Mucosa of descending colon (tissue), 3 donors: ENCODE data around the gene ARF3. TPM values are rescaled to one million over a fixed set of nuclear protein-coding genes. Genes with fewer than 3 reads are reported as not detected.

ENCODE experiments used
- ATAC-seq: fragments of 200-7000 bp; cut with Tn5 transposase; one replicate; pipeline ENCODE4 v1.9.1; 2020; ENCODE audit warnings: mild to moderate bottlenecking, moderate library complexity
- DNase-seq, 3 donors: peaks; one replicate each; pipeline ENCODE4 v3.0.0-alpha.2; 2020
- H3K36me3 ChIP-seq: fragments of 200-600 bp; one replicate; pipeline ENCODE4 v1.8.0; 2021; ENCODE audit warnings: low read depth, mild to moderate bottlenecking
- H3K4me1 ChIP-seq: fragments of 200-600 bp; one replicate; pipeline ENCODE4 v1.8.0; 2021; ENCODE audit warnings: low read depth, mild to moderate bottlenecking
- H3K4me3 ChIP-seq: fragments of 200-600 bp; one replicate; pipeline ENCODE4 v1.8.0; 2021; ENCODE audit warnings: mild to moderate bottlenecking
- H3K9me3 ChIP-seq: fragments of 200-600 bp; one replicate; pipeline ENCODE4 v1.8.0; 2021; ENCODE audit warnings: mild to moderate bottlenecking
- CTCF ChIP-seq: fragments of 200-600 bp; IDR thresholded peaks from one replicate; pipeline ENCODE4 v1.8.0; 2022; ENCODE audit warnings: antibody characterized with exemption, mild to moderate bottlenecking
- intact Hi-C, 2 donors: fragments of 100-400 bp; cut with DNase I in 1 of 2; cut with micrococcal nuclease in 1 of 2; formaldehyde crosslinking; loops; one replicate each; pipeline versions ENCODE4 v1.11.0 to v1.11.1; 2022; cut with DNase I, micrococcal nuclease
- total RNA-seq, 3 donors: library from RNA; stranded (reverse); fragmentation: NEBNext Ultra II Directional in 2 of 3; extraction: Animal tissue kit (Norgen Biotek cat#: 25700) in 2 of 3; gene quantifications; one replicate each; pipeline versions ENCODE4 v1.2.1 to v1.2.4, GENCODE V29; 2021 to 2023
- donor health status: DM: no; HTN: no; CAD: no; lungs with moderate emphysema.
- donor health status: DM: no; HTN: no; CAD: no.
- donor health status: DM: no; HTN: yes; CAD: no.

ARF3 gene
- total RNA-seq, 3 donors from 2014 or later = 207 to 280 (median 266) TPM

GRCh38 chr12:48930475-48930874, 26.8 kb downstream of the ARF3 start:
- intact Hi-C loops = no loop called here
- no peak for DNase-seq
- Histone ChIP-seq H3K36me3 (no peaks in the 10 kb centered on the region), H3K4me3 (no peak overlapping the region), H3K4me1 (peaks cover 2% of the 10 kb centered on the region), H3K9me3 (no peaks in the 10 kb centered on the region)
- no peak for TF ChIP-seq CTCF
- no peak for ATAC-seq

GRCh38 chr12:48929551-48929950, 27.7 kb downstream of the ARF3 start:
- intact Hi-C loops = no loop called here
- H3K36me3 ChIP-seq = no peaks in the 10 kb centered on the region
- H3K9me3 ChIP-seq = no peaks in the 10 kb centered on the region
- peaks cover 3% of the 10 kb centered on the region for H3K4me1 ChIP-seq
- DNase-seq (no peak), ATAC-seq (no peak)
- no peak for TF ChIP-seq CTCF
- no peak overlapping the region for H3K4me3 ChIP-seq

GRCh38 chr12:48927261-48927660, 30.0 kb downstream of the ARF3 start:
- DNase-seq (no peak), ATAC-seq (no peak)
- intact Hi-C loops = no loop called here
- TF ChIP-seq CTCF = no peak
- no peaks in the 10 kb centered on the region for H3K9me3 ChIP-seq
- no peak overlapping the region for H3K4me3 ChIP-seq
- peaks cover 3% of the 10 kb centered on the region for H3K4me1 ChIP-seq
- no peaks in the 10 kb centered on the region for H3K36me3 ChIP-seq

- H3K36me3 ChIP-seq = no peaks in the 10 kb centered on the region
- H3K4me3 ChIP-seq = peak within 1 kb of the TSS; percentile 68
- no peak for TF ChIP-seq CTCF
- DNase-seq (peak; percentile 70 to 84 (median 81)), ATAC-seq (peak; percentile 92)
- intact Hi-C loops = no loop called here
- H3K4me1 ChIP-seq = peaks cover 3% of the 10 kb centered on the region
- no peaks in the 10 kb centered on the region for H3K9me3 ChIP-seq
These were observed 31.8 kb downstream of the ARF3 start, which contains the start of gene FKBP11 for GRCh38 chr12:48925304-48926011. TSS of gene FKBP11 (minus strand) at chr12:48925492. CDS start at chr12:48925428, 64 bp downstream.

GRCh38 chr12:48924617-48925303, 32.5 kb downstream of the ARF3 start:
- Histone ChIP-seq H3K9me3 (no peaks in the 10 kb centered on the region), H3K4me3 (peak overlapping the region; percentile 68), H3K4me1 (peaks cover 3% of the 10 kb centered on the region), H3K36me3 (no peaks in the 10 kb centered on the region)
- TF ChIP-seq CTCF = no peak
- peak; percentile 88 for ATAC-seq
- DNase-seq = peak; percentile 71 to 79 (median 79)
- intact Hi-C loops = no loop called here
